ENCODE measurements around the gene SLC25A22.

- TF ChIP-seq CTCF (IDR thresholded peaks at IDR 0.05 in 8 of 11, conservative IDR thresholded peaks at IDR 0.05 in 3 of 11) (no peak), POLR2A (IDR thresholded peaks at IDR 0.05) (no peak), POLR2AphosphoS5 (IDR thresholded peaks at IDR 0.05) (no peak)
These were observed 3.1 kb downstream of the SLC25A22 start for GRCh38 chr11:794766-795633.

Measured in spleen (tissue), 7 donors.